ENCODE measurements around the gene PCDH1. TPM values are rescaled to one million over a fixed set of nuclear protein-coding genes. Genes with fewer than 3 reads are reported as not detected.

Gene PCDH1
- total and polyA plus RNA-seq, 2 donors (not counting 3 experiments of a cell fraction or from before 2014, with no cell fraction given): 113 to 136 TPM

DNA sequence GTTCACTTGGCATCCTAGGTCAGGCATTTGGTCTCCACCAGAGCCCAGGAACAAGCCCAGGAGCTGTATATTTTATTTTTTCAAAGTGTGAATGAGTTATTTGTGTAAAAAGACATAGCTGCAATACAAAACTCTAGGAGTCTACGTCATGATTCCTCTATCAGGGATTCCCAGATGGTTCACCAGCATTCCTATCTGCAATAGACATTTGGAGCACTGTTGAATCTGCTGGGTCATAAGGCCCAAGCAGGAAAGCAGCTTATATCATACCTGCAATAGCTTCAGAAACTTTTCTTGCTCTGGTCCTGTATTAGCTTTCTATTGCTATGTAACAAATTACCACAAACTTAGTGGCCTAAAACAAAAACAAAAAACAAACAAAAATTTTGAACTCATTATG, 28.8 kb upstream of the PCDH1 start:
- DNase-seq (ENCODE audit: low read depth, low spot score) (no peak), FAIRE-seq (no peak)
- Histone ChIP-seq H3K4me2 (ENCODE audit: insufficient read depth, low read length) (no peak overlapping the region), H3K4me3 (replicated peaks in 1 of 3; ENCODE audit: insufficient read depth in 1 of 3, low read depth in 1 of 3, low read length in 3 of 3) (no peak overlapping the region), H3K27me3 (ENCODE audit: control insufficient read depth in 2 of 2, insufficient read depth in 2 of 2, low read length in 2 of 2) (peaks cover 4 to 5% of the 10 kb centered on the region in 2 experiments), H4K20me1 (replicated peaks; ENCODE audit: control insufficient read depth, extremely low read depth, insufficient read depth, low read length) (no peaks in the 10 kb centered on the region), H3K4me1 (ENCODE audit: control insufficient read depth, extremely low read depth, insufficient read depth, low read length) (no peaks in the 10 kb centered on the region), H2AFZ (ENCODE audit: low read depth, low read length) (no peak overlapping the region), H3K36me3 (ENCODE audit: control insufficient read depth in 2 of 2, extremely low read depth in 1 of 2, insufficient read depth in 2 of 2, low read length in 2 of 2) (no peaks in the 10 kb centered on the region), H3K79me2 (ENCODE audit: control insufficient read depth, insufficient read depth, low read length) (no peaks in the 10 kb centered on the region), H3K27ac (ENCODE audit: insufficient read depth, low read depth, low read length) (no peak overlapping the region), H3K9ac (replicated peaks; ENCODE audit: extremely low read depth, insufficient read depth, low read length) (no peak overlapping the region), H3K9me3 (replicated peaks; ENCODE audit: control insufficient read depth, insufficient read depth, low read length) (no peaks in the 10 kb centered on the region), H3K9me1 (replicated peaks; ENCODE audit: control insufficient read depth, extremely low read depth, insufficient read depth, low read length) (no peaks in the 10 kb centered on the region)
- TF ChIP-seq, protein P1, sequence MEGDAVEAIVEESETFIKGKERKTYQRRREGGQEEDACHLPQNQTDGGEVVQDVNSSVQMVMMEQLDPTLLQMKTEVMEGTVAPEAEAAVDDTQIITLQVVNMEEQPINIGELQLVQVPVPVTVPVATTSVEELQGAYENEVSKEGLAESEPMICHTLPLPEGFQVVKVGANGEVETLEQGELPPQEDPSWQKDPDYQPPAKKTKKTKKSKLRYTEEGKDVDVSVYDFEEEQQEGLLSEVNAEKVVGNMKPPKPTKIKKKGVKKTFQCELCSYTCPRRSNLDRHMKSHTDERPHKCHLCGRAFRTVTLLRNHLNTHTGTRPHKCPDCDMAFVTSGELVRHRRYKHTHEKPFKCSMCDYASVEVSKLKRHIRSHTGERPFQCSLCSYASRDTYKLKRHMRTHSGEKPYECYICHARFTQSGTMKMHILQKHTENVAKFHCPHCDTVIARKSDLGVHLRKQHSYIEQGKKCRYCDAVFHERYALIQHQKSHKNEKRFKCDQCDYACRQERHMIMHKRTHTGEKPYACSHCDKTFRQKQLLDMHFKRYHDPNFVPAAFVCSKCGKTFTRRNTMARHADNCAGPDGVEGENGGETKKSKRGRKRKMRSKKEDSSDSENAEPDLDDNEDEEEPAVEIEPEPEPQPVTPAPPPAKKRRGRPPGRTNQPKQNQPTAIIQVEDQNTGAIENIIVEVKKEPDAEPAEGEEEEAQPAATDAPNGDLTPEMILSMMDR (IDR thresholded peaks at IDR 0.05; ENCODE audit: extremely low read depth in 1 of 2, insufficient read depth in 1 of 2, low read depth in 1 of 2, low read length in 2 of 2): no peak
- ChIA-PET POLR2A (no interaction called here), CTCF (interaction anchor here (1.0 to 1.7 kb wide), 2 partner anchors 40 to 54 kb away, joined by 4 to 9 read pairs; no protein-coding TSS in a partner anchor)
- no TSS peak for BruUV-seq (replicated peaks)
- intact Hi-C loops (cut with micrococcal nuclease) (no loop called here), dilution Hi-C loops (cut with MboI; ENCODE audit: extremely low pct_ligation_motif_present, low sequenced_read_pairs) (no loop called here)

DNA sequence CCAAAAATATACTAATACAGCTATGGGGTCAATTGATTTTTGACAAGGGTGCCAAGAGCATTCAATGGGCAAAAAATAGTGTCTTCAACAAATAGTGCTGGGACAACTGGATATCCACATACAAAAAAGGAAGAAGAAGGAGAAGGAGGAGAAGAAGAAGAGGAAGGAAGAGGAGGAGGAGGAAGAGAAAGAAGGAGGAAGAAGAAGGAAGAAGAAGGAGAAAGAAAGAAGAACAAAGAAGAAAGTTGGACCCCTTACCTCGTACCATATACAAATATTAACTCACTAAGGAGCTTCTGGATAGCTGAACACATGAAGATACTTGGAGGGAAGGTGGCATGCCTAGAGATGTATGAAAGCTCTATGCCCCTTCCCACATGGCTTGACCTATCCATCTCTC, 28.3 kb upstream of the PCDH1 start:
- dilution Hi-C loops (cut with MboI; ENCODE audit: extremely low pct_ligation_motif_present, low sequenced_read_pairs): no loop called here
- intact Hi-C loops (cut with micrococcal nuclease): no loop called here
- Histone ChIP-seq H3K36me3 (ENCODE audit: control insufficient read depth in 2 of 2, extremely low read depth in 1 of 2, insufficient read depth in 2 of 2, low read length in 2 of 2) (no peaks in the 10 kb centered on the region), H3K9ac (replicated peaks; ENCODE audit: extremely low read depth, insufficient read depth, low read length) (no peak overlapping the region), H3K4me2 (ENCODE audit: insufficient read depth, low read length) (no peak overlapping the region), H3K79me2 (ENCODE audit: control insufficient read depth, insufficient read depth, low read length) (no peaks in the 10 kb centered on the region), H3K4me3 (replicated peaks in 1 of 3; ENCODE audit: insufficient read depth in 1 of 3, low read depth in 1 of 3, low read length in 3 of 3) (no peak overlapping the region), H3K27me3 (ENCODE audit: control insufficient read depth in 2 of 2, insufficient read depth in 2 of 2, low read length in 2 of 2) (peaks cover 4 to 5% of the 10 kb centered on the region in 2 experiments), H3K27ac (ENCODE audit: insufficient read depth, low read depth, low read length) (no peak overlapping the region), H3K4me1 (ENCODE audit: control insufficient read depth, extremely low read depth, insufficient read depth, low read length) (no peaks in the 10 kb centered on the region), H3K9me3 (replicated peaks; ENCODE audit: control insufficient read depth, insufficient read depth, low read length) (no peaks in the 10 kb centered on the region), H4K20me1 (replicated peaks; ENCODE audit: control insufficient read depth, extremely low read depth, insufficient read depth, low read length) (no peaks in the 10 kb centered on the region), H3K9me1 (replicated peaks; ENCODE audit: control insufficient read depth, extremely low read depth, insufficient read depth, low read length) (no peaks in the 10 kb centered on the region), H2AFZ (ENCODE audit: low read depth, low read length) (no peak overlapping the region)
- ChIA-PET CTCF (interaction anchor here (0.7 to 1.9 kb wide), 4 partner anchors 17 to 214 kb away, joined by 3 to 9 read pairs (median 4); no protein-coding TSS in a partner anchor), POLR2A (no interaction called here)
- BruUV-seq (replicated peaks): no TSS peak
- no peak for FAIRE-seq
- no peak for DNase-seq (ENCODE audit: low read depth, low spot score)
- no peak for TF ChIP-seq JUN (IDR thresholded peaks at IDR 0.05; ENCODE audit: borderline replicate concordance, insufficient read depth, insufficient read length, low read depth)
